ENCODE data around the gene B3GLCT. TPM values are rescaled to one million over a fixed set of nuclear protein-coding genes. Genes with fewer than 3 reads are reported as not detected.

The B3GLCT gene
- total and polyA plus RNA-seq, 2 of the 13 experiments (the other 11 are each of a cell fraction or from before 2014, with no cell fraction given) = 2.0 to 7.1 TPM

- TF ChIP-seq MNT (IDR thresholded peaks at IDR 0.05) (no peak), ZNF451 (CRISPR knock-in tag; IDR thresholded peaks at IDR 0.05) (no peak), ZNF33B (CRISPR knock-in tag; IDR thresholded peaks at IDR 0.05) (no peak), PHF5A (CRISPR knock-in tag; IDR thresholded peaks at IDR 0.05; ENCODE audit: low read depth, unreplicated experiment) (no peak), NONO (IDR thresholded peaks at IDR 0.05) (no peak), NONO (CRISPR knock-in tag; conservative IDR thresholded peaks at IDR 0.05) (no peak), THRA (CRISPR knock-in tag; IDR thresholded peaks at IDR 0.05; ENCODE audit: borderline replicate concordance) (no peak), ZNF577 (CRISPR knock-in tag; IDR thresholded peaks at IDR 0.05; ENCODE audit: borderline replicate concordance, low read depth) (no peak), ZNF503 (CRISPR knock-in tag; IDR thresholded peaks at IDR 0.05) (0 out of 2 replicates have a peak, but pooled peaks have one; percentile 2), RORA (CRISPR knock-in tag; IDR thresholded peaks at IDR 0.05) (no peak), ZNF841 (CRISPR knock-in tag; IDR thresholded peaks at IDR 0.05; ENCODE audit: borderline replicate concordance) (no peak), AKAP8 (CRISPR knock-in tag; IDR thresholded peaks at IDR 0.05) (no peak), KLF9 (CRISPR knock-in tag; IDR thresholded peaks at IDR 0.05; ENCODE audit: low read depth) (no peak), SNAPC2 (CRISPR knock-in tag; IDR thresholded peaks at IDR 0.05) (0 out of 2 replicates have a peak, but pooled peaks have one; percentile 84), MXD3 (CRISPR knock-in tag; IDR thresholded peaks at IDR 0.05) (no peak), RFXANK (CRISPR knock-in tag; IDR thresholded peaks at IDR 0.05) (no peak; the same call in 1 of the 2 replicates), KLF11 (CRISPR knock-in tag; IDR thresholded peaks at IDR 0.05) (no peak), ZNF33A (CRISPR knock-in tag; IDR thresholded peaks at IDR 0.05; ENCODE audit: borderline replicate concordance) (no peak; the same call in 1 of the 2 replicates)
- TF ChIP-seq, protein P1, sequence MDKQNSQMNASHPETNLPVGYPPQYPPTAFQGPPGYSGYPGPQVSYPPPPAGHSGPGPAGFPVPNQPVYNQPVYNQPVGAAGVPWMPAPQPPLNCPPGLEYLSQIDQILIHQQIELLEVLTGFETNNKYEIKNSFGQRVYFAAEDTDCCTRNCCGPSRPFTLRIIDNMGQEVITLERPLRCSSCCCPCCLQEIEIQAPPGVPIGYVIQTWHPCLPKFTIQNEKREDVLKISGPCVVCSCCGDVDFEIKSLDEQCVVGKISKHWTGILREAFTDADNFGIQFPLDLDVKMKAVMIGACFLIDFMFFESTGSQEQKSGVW (CRISPR knock-in tag; IDR thresholded peaks at IDR 0.05; ENCODE audit: borderline replicate concordance) = no peak
- TF ChIP-seq, protein P2, sequence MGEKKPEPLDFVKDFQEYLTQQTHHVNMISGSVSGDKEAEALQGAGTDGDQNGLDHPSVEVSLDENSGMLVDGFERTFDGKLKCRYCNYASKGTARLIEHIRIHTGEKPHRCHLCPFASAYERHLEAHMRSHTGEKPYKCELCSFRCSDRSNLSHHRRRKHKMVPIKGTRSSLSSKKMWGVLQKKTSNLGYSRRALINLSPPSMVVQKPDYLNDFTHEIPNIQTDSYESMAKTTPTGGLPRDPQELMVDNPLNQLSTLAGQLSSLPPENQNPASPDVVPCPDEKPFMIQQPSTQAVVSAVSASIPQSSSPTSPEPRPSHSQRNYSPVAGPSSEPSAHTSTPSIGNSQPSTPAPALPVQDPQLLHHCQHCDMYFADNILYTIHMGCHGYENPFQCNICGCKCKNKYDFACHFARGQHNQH (CRISPR knock-in tag; IDR thresholded peaks at IDR 0.05) = no peak; the same call in 1 of the 2 replicates
- TF ChIP-seq, protein P3, sequence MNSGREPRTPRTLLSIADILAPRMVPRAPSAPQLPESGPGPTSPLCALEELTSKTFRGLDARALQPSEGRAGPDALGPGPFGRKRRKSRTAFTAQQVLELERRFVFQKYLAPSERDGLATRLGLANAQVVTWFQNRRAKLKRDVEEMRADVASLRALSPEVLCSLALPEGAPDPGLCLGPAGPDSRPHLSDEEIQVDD (CRISPR knock-in tag; IDR thresholded peaks at IDR 0.05; ENCODE audit: borderline replicate concordance) = no peak
Observed at GRCh38 chr13:31162151-31163008, 37.4 kb upstream of the B3GLCT start (continued).
